GM21737 (cell line): ENCODE measurements around the gene EPHA6.
"Not testable (repeated sequence)": the region's sequence is repeated elsewhere in the genome, so short reads cannot be mapped to it uniquely, and the experiment has no call there.

Experiments
- ATAC-seq: cut with Tn5 transposase; IDR thresholded peaks from one replicate; pipeline ENCODE4 v1.9.1; 2021; ENCODE audit warnings: mild to moderate bottlenecking, moderate library complexity; ENCODE audit not compliant: unreplicated experiment

EPHA6 gene

DNA sequence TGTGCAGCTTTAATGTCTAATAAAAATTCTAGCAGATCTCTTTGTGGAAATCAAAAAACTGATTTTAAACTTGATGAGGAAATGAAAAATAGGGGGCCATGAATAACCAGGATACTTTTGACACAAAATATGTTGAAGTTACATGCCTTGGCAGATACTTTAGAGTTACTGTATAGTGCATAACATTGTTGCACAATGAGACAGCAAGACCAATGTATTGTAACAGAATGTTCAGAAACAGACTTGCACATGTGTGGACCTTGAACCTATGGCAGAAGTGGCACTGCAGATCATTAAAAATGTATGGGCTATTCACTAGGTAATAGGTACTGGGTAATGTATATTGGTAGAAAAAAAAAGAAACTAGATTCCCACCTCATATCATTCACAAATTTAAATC, 607.2 kb downstream of the EPHA6 start:
- ATAC-seq: no peak

DNA sequence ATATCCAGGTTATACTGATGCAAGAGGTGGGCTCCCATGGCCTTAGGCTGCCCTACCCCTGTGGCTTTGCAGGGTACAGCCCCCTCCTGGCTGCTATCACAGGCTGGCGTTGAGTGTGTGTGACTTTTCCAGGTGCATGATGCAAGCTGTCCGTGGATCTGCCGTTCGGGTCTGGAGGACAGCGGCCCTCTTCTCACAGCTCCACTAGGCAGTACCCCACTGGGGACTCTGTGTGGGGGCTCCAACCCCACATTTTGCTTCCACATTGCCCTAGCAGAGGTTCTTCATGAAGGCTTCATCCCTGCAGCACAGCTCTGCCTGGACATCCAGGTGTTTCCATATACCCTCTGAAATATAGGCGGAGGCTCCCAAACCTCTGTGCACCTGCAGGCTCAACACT, 610.6 kb downstream of the EPHA6 start:
- ATAC-seq: no peak

DNA sequence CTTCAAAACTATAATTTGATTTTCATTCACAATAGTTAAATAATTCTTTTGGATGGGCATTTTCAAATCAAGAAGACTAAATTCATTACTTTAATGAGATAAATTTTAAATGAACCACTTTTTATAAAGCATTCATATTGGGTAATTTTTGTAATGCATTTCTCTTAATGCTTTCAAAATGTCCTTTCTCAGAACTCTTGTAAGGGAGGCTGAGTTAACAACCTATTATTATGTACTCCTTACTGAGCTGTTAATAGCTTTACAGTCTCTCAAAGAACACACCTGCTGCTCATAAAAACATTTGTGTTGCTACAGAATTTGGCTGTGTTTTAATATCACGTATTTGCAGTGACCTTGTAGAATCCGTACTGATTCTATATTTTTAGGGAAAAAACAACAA, 616.2 kb downstream of the EPHA6 start:
- no peak for ATAC-seq

DNA sequence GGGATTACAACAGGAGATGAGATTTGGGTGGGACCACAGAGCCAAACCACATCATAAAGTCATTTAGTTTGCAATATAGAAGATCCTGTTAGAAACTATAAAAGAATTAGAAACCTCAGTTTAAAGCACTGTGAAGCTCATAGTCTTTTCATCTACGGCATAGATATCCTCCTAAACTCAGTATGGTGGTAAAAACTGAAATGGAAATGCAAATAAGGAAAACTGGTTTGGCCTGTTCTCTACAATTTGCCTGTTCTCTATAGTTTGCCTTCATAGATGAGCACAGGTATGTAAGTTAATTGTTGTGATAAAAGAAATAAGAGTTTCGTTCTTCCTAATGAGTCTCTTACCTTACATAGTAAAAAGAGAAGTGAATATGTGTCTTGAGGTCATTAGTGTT, 618.5 kb downstream of the EPHA6 start:
- no peak for ATAC-seq

DNA sequence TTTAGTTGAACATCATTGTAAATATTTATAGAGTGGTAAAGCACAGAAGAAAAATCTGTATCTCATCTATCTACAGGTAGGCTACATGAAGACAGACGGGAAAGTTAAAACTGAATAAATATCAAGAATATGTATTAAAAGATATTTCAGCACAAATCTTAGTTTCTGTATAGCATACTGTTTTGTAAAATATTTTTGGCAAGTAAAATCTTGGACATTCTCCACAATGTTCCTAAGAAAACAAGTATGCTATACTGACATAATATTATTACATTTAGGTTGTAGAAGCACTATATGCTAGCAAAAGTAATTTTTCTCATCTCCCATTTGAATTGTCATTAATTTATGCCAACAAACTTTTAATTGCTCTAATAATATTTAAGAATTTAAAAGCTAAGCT, 623.7 kb downstream of the EPHA6 start:
- no peak for ATAC-seq

DNA sequence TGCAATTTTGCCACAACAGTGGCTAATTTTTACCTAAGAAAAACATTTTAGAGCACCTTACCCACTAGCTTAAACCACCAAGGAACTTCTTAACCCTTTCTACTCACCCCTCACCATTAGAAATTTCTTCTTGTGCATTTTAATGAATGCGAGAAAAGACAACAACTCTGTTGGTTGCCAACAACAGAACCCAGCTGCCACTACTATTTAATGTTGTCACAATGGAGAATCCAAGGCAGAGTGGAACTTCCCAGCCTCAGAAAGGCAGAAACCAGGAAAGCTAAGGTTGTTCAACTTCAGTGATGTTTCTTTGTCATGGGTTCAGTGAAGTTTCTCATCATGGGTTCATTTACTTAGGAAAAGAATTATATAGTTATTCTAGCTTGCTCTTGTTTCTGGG, 625.0 kb downstream of the EPHA6 start:
- no peak for ATAC-seq

DNA sequence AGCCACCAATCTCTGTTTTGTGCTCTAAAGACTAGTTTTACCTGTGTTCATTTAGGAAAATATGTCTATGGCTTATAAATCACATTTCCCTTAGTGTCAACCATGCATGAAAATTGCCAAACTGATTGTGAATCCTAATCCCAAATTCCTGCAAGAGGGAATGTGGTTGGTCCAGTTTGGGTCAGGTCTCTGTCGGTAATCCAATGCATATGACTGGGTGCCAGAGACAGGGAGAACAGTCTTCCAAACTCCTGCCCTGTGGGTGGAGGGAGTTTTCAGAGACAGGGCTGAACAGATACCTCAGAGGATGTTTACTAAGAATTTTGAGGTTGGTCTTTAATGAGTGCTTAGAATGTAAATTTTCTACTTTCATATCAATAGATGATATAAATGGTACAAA, 649.6 kb downstream of the EPHA6 start:
- no peak for ATAC-seq

DNA sequence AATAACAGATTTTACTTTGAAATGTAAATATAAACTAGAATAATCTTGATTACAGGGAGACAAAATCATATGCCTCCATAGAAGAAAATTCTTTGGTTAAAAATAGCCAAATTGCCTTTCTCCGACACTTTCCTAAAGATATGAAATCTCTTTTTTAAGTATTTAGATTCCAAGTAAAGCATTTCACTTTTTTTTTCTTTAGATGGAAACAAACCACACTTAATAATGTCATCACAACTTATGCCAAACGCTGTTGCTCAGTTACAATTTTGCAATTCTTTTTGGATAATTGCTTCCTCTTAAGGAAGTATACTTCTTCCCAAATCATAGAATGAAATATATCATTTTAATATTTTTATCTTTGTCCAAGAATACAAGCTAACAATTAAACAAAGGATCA, 656.1 kb downstream of the EPHA6 start:
- ATAC-seq: no peak

DNA sequence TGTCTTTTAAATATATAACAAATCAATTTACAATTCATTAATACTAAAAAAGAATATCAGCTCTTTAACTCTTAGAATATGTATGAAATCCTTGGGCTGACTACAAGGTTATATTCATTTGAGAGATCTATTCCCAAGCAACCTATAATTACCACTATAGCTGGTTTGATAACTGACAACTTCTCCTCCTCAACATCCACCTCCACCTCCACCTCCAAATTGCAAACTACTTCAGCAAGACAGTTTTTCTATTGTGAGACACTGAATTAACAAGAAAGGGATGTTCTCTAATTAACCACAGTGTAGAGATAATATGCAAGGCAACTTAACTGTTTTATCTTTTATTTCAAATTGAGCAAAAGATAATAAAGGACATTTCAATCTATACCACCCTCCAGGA, 665.3 kb downstream of the EPHA6 start:
- no peak for ATAC-seq

DNA sequence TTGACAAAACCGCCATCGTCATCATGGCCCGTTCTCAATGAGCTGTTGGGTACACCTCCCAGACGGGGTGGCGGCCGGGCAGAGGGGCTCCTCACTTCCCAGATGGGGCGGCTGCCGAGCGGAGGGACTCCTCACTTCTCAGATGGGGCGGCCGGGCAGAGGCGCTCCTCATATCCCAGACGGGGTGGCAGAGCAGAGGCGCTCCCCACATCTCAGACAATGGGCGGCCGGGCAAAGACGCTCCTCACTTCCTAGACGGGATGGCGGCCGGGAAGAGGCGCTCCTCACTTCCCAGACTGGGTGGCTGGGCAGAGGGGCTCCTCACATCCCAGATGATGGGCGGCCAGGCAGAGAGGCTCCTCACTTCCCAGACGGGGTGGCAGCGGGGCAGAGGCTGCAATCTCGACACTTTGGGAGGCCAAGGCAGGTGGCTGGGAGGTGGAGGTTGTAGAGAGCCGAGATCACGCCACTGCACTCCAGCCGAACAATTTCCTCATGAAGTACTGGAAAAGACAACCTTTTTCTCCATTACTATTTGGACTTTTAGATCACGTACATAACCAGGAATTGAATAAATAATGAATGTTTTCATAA, 666.4 kb downstream of the EPHA6 start:
- ATAC-seq: not testable (repeated sequence)

DNA sequence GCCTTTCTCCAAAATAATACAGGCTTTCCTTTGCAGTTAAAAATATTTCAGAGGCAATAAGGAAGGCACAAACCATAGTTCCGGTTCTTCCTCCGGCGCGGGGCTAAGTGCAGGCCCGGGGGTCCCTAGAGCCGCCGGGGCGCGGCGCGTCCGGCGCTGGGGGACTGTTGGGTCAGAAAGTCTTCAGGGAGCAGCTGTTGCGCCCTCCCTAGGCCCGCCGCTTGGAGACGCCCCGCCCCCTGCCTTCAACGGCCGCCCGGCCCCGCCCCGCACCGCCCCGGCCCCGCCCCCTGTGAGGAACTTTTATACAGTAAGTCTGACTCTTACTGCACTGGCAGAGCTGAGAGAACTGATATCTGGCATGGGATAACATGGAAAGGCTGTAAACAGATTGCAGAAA, 667.0 kb downstream of the EPHA6 start:
- ATAC-seq: no peak

DNA sequence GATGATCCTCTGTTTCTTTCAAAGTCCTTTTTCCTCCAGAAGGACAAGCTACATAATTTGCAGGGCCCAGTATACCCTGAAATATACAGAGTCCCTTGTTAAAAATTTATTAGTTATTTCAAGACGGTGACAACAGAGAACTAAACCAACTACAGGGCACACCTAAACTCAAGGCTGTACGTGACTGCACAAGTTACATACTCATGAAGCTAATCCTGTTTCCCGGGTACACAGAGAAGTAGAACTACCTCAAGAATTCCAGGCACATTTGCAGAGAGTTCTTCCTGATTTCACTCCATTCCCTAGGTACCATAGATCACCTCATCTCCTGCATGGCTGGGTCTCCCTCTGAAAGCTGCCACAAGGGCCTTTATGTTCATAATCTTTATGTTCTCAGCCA, 670.8 kb downstream of the EPHA6 start:
- ATAC-seq: no peak

DNA sequence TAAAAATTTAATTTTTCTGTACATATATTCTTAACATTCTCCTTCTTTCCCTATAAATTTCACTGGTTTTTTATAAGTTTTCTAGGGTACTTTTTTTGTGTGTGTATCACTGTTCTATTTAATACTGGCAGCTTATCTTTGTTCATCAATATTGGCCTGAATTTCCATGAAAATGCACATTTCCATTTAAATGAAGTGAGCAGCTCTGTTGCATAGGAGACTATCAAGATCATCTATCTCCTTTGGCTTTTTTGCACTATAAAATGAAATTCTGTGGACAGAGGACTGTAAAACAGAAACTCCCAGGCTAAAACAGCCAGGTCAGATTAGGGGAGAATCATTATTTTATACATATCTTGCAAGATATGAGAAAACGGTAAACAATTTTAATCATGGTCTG, 673.2 kb downstream of the EPHA6 start:
- no peak for ATAC-seq

DNA sequence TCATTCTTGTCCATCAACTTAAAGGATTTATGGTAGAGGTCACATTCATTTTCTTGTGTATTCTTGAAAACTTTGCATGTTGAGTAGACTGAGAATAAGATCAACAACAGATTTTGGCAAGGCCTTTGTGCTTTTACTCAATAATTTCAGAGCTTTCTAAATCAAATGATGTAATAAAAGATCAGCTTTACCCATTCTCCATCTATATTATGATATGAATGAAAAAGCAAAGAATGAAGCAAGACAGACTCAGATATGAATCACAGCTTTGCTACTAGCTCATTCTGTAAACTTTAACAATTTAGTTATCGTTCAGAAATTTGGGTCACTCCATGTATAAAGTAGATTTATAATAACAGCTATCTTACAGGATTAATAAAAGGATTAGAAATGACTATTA, 674.3 kb downstream of the EPHA6 start:
- no peak for ATAC-seq

DNA sequence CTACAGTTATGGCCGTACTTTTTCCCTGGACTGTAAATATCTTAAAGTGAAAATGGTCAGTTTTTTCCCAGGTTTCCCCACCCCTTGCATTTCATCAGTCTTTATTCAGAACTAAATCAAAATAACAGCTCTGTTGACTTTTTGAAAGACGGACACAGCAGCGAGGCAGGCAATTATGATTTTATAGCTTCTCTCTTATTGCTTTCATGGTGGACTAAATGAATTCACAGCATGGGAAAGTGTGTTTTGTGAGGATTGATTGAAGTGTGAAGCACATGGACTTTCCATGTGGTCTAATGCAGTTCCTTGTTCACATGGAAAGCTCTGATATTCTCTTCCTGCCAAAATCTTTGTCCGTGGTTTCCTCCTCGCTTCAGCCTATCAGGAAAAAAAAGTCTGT, 681.5 kb downstream of the EPHA6 start:
- ATAC-seq: no peak

DNA sequence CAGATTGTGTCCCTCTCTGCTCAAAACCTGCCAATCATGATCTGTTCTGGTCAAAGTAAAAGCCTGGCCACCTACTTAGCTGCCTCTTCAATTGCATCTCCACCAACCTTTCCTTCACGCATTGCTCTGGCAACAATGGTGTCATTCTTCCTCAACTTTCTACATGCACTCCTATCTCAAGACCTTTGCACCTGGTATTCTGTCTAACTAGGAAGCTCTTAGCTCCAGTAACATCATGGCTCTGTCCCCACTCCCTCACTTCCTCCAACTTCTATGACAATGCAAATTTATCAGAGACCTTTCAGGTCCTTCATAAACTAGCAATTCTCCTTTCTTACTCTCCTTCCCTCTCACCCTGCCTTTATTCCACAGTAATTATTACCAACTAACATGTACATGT, 682.7 kb downstream of the EPHA6 start:
- no peak for ATAC-seq

DNA sequence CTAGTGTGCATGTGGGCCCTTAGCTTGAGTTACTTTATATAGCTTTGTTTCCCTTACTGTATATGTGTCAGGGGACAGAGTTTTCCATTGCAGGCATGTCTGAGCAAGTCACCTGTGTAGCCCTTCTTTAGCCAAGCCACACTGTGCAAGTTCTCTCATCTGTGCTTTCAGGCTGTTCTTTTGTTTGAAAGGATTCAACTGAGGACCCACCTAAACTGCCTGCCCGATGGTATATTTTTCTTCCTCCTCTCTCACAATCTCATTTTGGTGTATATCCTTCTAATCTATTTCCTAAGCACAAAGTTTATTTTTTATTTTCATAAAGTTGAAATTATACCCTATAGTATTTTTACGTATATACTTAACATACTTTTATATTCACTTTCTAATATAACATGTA, 690.1 kb downstream of the EPHA6 start:
- no peak for ATAC-seq

DNA sequence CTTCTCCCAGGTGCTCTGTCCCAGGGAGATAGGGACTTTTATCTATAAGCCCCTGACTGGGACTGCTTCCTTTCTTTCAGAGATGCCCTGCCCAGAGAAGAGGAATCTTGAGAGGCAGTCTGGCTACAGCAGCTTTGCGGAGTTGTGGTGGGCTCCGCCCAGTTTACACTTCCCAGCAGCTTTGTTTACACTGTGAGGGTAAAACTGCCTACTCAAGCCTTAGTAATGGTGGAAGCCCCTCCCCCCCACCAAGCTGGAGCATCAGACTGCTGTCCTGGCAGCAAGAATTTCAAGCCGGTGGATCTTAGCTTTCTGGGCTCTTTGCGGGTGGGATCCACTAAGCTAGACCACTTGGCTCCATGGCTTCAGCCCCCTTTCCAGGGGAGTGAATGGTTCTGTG, 696.4 kb downstream of the EPHA6 start:
- no peak for ATAC-seq

DNA sequence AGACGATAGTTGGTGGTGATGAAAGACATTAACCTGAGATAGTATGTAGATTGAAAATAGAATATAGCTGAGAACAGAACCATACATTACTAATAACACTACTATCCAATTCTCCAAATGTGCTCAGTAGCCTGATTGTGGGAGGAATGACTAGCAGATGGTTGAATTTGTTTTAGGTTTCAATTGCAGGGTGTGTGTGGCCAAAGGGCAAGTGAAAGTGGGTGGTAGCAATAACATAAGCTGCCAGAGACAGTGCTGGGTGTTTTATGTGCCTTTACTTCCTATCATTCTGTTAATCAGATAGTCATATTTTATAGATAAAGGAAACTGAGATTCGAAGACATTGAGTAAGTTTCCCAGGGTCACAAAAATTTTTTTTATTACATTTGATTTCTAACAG, 700.7 kb downstream of the EPHA6 start:
- no peak for ATAC-seq

DNA sequence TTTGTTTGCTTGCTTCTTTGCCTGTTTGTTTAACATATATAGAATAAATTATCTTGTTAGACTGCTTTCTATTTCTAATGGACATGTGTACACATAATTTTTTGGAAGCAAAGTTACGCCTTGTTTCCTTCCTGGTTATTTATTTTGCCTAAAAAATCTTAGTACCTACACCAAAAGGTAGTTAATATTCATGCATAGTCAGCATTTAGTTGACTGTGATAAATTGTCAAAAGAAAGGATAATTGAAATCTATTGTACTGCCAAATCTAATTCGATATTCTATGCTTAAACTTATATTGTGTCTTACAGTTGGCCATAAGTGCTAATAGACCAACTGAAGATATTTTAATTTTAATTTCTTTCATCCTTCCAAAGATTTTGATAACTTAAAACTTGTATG, 716.3 kb downstream of the EPHA6 start:
- no peak for ATAC-seq

DNA sequence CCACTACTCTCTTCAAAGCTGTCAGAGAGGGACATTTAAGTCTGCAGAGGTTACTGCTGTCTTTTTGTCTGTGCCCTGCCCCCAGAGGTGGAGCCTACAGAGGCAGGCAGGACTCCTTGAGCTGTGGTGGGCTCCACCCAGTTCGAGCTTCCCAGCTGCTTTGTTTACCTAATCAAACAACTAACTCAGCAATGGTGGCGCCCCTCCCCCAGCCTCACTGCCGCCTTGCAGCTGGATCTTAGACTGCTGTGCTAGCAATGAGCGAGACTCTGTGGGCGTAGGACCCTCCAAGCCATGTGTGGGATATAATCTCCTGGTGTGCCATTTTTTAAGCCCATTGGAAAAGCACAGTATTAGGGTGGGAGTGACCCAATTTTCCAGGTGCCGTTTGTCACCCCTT, 733.2 kb downstream of the EPHA6 start:
- ATAC-seq: not testable (repeated sequence)

DNA sequence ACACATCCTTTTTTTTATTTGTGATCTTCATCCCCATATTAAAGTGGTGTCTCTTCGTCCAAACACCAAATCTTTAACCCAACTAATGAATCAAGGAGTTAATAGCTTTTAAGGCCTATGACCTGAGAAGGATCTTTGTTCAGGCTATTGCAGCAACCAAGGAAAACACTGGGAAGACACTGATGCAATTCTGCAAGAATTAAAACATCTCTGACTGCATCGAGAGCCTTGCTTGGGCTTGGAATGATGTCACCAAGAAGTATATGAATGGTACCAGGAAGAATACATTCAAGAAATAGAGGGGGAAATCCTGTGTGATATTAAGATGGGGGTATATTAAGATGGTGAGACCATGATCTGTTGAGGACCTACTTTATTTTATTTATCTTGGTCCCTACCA, 736.0 kb downstream of the EPHA6 start:
- ATAC-seq: no peak

DNA sequence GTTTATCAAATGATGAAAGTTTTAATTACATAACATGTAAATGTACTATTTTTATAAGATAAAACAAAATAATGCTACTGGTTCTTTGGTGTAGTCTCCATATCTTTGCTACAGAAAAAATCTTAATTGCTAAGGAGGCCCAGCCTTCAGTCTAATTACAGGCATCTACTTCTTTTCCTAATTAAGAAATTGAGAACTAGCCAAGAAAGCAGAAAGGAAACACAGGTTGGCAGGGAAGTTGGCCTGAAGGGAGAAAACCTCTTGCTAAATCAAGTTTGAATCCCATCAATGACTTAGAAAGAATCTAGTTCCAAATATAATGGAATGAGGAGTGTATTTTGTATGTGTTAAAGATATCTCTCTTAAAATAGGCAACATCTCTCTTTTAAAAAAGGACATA, 737.8 kb downstream of the EPHA6 start:
- ATAC-seq: no peak

DNA sequence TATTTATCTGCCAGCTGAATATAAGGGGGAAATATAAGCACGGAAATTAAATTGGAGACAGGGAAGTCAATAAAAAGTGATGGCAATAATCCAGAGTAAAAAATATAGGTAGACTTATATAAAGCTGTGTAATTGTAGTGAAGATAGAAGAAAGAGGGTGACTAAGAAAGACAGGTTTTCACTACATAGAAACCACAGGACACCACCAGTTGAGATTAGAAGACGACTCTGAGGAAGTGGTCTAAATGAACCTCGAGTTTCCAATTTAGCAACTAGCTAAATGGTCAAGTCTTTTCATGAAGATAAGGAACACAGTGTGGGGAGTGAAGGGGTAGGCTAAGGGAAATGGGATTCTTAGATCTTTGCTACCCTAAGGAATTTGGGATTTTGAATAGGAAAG, 761.3 kb downstream of the EPHA6 start:
- no peak for ATAC-seq
